CD4-positive, alpha-beta T cell (primary cell): Measurements from ENCODE around the gene SUCO. TPM values are rescaled to one million over a fixed set of nuclear protein-coding genes. Genes with fewer than 3 reads are reported as not detected.

ENCODE experiments used
- ATAC-seq: fragments of 200-7000 bp; cut with Tn5 transposase; one replicate; pipeline ENCODE4 v1.10.0; 2022; ENCODE audit warnings: mild to moderate bottlenecking; ENCODE audit not compliant: poor library complexity
- CTCF ChIA-PET: fragments of 350-600 bp; sonication (Branson Sonifier 250); formaldehyde crosslinking; loops from one replicate; lab custom pipeline; 2021; ENCODE audit warnings: antibody characterized with exemption, inconsistent platforms; lab: Charles Lee
- POLR2A ChIA-PET: fragments of 350-600 bp; sonication (Branson Sonifier 250); formaldehyde crosslinking; loops from one replicate; lab custom pipeline; 2021; ENCODE audit warnings: antibody characterized with exemption, inconsistent platforms; lab: Charles Lee
- DNase-seq, 14 experiments: peaks; one replicate each; pipeline ENCODE4 v3.0.0-alpha.2; 2013 to 2020; ENCODE audit warnings: mixed read lengths in 2 of 14
- H3K27ac ChIP-seq, 2 donors: one replicate each; pipeline versions ENCODE4 v1.5.1 to v1.7.0; 2013; ENCODE audit warnings: low read length in 2 of 2, low read depth in 1 of 2, mild to moderate bottlenecking in 1 of 2
- H3K27me3 ChIP-seq, 2 experiments: 1 replicate in 1 of 2; 2 replicates in 1 of 2; pipeline versions ENCODE4 v1.6.1 to v1.7.0; 2013; ENCODE audit warnings: low read length in 2 of 2, control low read depth in 1 of 2, mild to moderate bottlenecking in 1 of 2, moderate library complexity in 1 of 2; ENCODE audit not compliant: insufficient read depth in 2 of 2, control insufficient read depth in 1 of 2
- H3K36me3 ChIP-seq: one replicate; pipeline ENCODE4 v1.6.1; 2013; ENCODE audit warnings: low read length, control low read depth; ENCODE audit not compliant: insufficient read depth
- H3K4me1 ChIP-seq: one replicate; pipeline ENCODE4 v1.6.1; 2013; ENCODE audit warnings: low read length, control low read depth; ENCODE audit not compliant: insufficient read depth
- H3K4me3 ChIP-seq: one replicate; pipeline ENCODE4 v1.5.1; 2013; ENCODE audit warnings: mild to moderate bottlenecking, low read length, moderate library complexity
- H3K9me3 ChIP-seq, 2 experiments: 1 replicate in 1 of 2; 2 replicates in 1 of 2; pipeline versions ENCODE4 v1.6.1 to v1.7.0; 2013; ENCODE audit warnings: low read length in 2 of 2, mild to moderate bottlenecking in 2 of 2, control low read depth in 1 of 2, moderate library complexity in 1 of 2; ENCODE audit not compliant: control insufficient read depth in 1 of 2, insufficient read depth in 1 of 2
- H3K27ac Mint-ChIP-seq: one replicate; pipeline ENCODE4 v1.8.0; 2020; ENCODE audit warnings: mixed read lengths
- H3K27me3 Mint-ChIP-seq: one replicate; pipeline ENCODE4 v1.8.0; 2021; ENCODE audit warnings: mixed read lengths
- H3K36me3 Mint-ChIP-seq: one replicate; pipeline ENCODE4 v1.8.0; 2021; ENCODE audit warnings: low read depth, mixed read lengths
- H3K4me1 Mint-ChIP-seq: one replicate; pipeline ENCODE4 v1.8.0; 2021; ENCODE audit warnings: low read depth, mixed read lengths
- H3K4me3 Mint-ChIP-seq: one replicate; pipeline ENCODE4 v1.8.0; 2020; ENCODE audit warnings: mild to moderate bottlenecking, mixed read lengths
- H3K9me3 Mint-ChIP-seq: one replicate; pipeline ENCODE4 v1.8.0; 2020; ENCODE audit warnings: mixed read lengths
- CTCF ChIP-seq: fragments of 200-600 bp; IDR thresholded peaks from one replicate; pipeline ENCODE4 v1.8.0; 2022; ENCODE audit warnings: antibody characterized with exemption, mild to moderate bottlenecking
- intact Hi-C, 2 experiments: fragments of 100-400 bp; cut with DNase I in 1 of 2; cut with micrococcal nuclease in 1 of 2; formaldehyde crosslinking; loops; one replicate each; pipeline versions ENCODE4 v1.15.1 to v1.9.0; 2023 to 2025; cut with DNase I, micrococcal nuclease
- total RNA-seq, 174 experiments: library from RNA in 2 of 174; stranded (reverse) in 2 of 174; gene quantifications; one replicate each; pipeline ENCODE4 v1.2.3 and lab custom pipeline; 2021 to 2026

SUCO gene
- total RNA-seq, 2 experiments from 2014 or later: 93.1 to 104 TPM

GRCh38 chr1:172517545-172517944 is 15.4 kb upstream of the SUCO start:
- TF ChIP-seq CTCF: no peak
- no peaks in the 10 kb centered on the region for H3K36me3 Mint-ChIP-seq
- H3K27ac Mint-ChIP-seq: no peak overlapping the region
- ChIA-PET CTCF (no interaction called here), POLR2A (no interaction called here)
- no peaks in the 10 kb centered on the region for H3K27me3 Mint-ChIP-seq
- DNase-seq (no peak), ATAC-seq (no peak)
- Histone ChIP-seq H3K27me3 (no peaks in the 10 kb centered on the region), H3K36me3 (no peaks in the 10 kb centered on the region), H3K4me1 (no peaks in the 10 kb centered on the region), H3K27ac (no peak overlapping the region), H3K9me3 (no peaks in the 10 kb centered on the region), H3K4me3 (no peak overlapping the region)
- no peaks in the 10 kb centered on the region for H3K9me3 Mint-ChIP-seq
- H3K4me1 Mint-ChIP-seq: no peaks in the 10 kb centered on the region
- intact Hi-C loops: no loop called here
- H3K4me3 Mint-ChIP-seq: no peak overlapping the region

GRCh38 chr1:172529304-172529703 is 3.6 kb upstream of the SUCO start:
- intact Hi-C loops: no loop called here
- DNase-seq (no peak), ATAC-seq (no peak)
- peaks cover 7% of the 10 kb centered on the region for H3K27me3 Mint-ChIP-seq
- no peak overlapping the region for H3K27ac Mint-ChIP-seq
- no peak for TF ChIP-seq CTCF
- Histone ChIP-seq H3K4me3 (no peak overlapping the region), H3K27me3 (peaks cover 0 to 7% of the 10 kb centered on the region in 2 experiments), H3K27ac (no peak overlapping the region), H3K4me1 (peaks cover 4% of the 10 kb centered on the region), H3K36me3 (no peaks in the 10 kb centered on the region), H3K9me3 (no peaks in the 10 kb centered on the region)
- H3K36me3 Mint-ChIP-seq: peaks cover 19% of the 10 kb centered on the region
- peaks cover 18% of the 10 kb centered on the region for H3K4me1 Mint-ChIP-seq
- CTCF ChIA-PET: no interaction called here
- no peak overlapping the region for H3K4me3 Mint-ChIP-seq
- no peaks in the 10 kb centered on the region for H3K9me3 Mint-ChIP-seq
- POLR2A ChIA-PET: no interaction called here

- POLR2A ChIA-PET: no interaction called here
- Mint-ChIP-seq H3K27ac (no peak overlapping the region), H3K4me3 (no peak overlapping the region), H3K4me1 (peaks cover 25% of the 10 kb centered on the region), H3K36me3 (peaks cover 19% of the 10 kb centered on the region), H3K9me3 (no peaks in the 10 kb centered on the region), H3K27me3 (peaks cover 7% of the 10 kb centered on the region)
- no peak for TF ChIP-seq CTCF
- no peaks in the 10 kb centered on the region for H3K36me3 ChIP-seq
- intact Hi-C loops: loop anchor here (2.0 to 10.0 kb wide), 12 partner anchors 88 to 1635 kb away; partner anchors contain the start of genes PIGC (in 2 of the 2), CENPL (in 1 of the 2), DARS2 (in 1 of the 2) and KLHL20 (in 1 of the 2)
- no peak overlapping the region for H3K27ac ChIP-seq
- H3K4me3 ChIP-seq: no peak overlapping the region
- no peaks in the 10 kb centered on the region for H3K9me3 ChIP-seq
- peaks cover 0 to 7% of the 10 kb centered on the region in 2 experiments for H3K27me3 ChIP-seq
- DNase-seq (no peak), ATAC-seq (no peak)
- peaks cover 4% of the 10 kb centered on the region for H3K4me1 ChIP-seq
- CTCF ChIA-PET: no interaction called here
Observed at GRCh38 chr1:172530000-172530399, 3.0 kb upstream of the SUCO start.
